ENCODE data around the gene WDR36. TPM values are rescaled to one million over a fixed set of nuclear protein-coding genes. Genes with fewer than 3 reads are reported as not detected.

WDR36 gene
- total RNA-seq, 2 experiments from 2014 or later: 22.0 to 22.4 TPM

- intact Hi-C loops (cut with DNase I, micrococcal nuclease): no loop called here
- no peak overlapping the region for H3K27ac Mint-ChIP-seq
- H3K4me1 Mint-ChIP-seq (ENCODE audit: low read depth): no peaks in the 10 kb centered on the region
- H3K4me3 ChIP-seq (ENCODE audit: low read length): no peak overlapping the region
- H3K9me3 Mint-ChIP-seq: no peaks in the 10 kb centered on the region
- POLR2A ChIA-PET: no interaction called here
- no peaks in the 10 kb centered on the region for H3K36me3 Mint-ChIP-seq (ENCODE audit: low read depth)
- no peak for ATAC-seq (ENCODE audit: poor library complexity)
- no peak overlapping the region for H3K27ac ChIP-seq (ENCODE audit: low read depth in 1 of 2, low read length in 2 of 2)
- CTCF ChIA-PET: no interaction called here
- H3K4me1 ChIP-seq (ENCODE audit: insufficient read depth, low read length): no peaks in the 10 kb centered on the region
- H3K4me3 Mint-ChIP-seq: no peak overlapping the region
- H3K27me3 ChIP-seq (ENCODE audit: control insufficient read depth in 1 of 2, insufficient read depth in 2 of 2, low read length in 2 of 2): no peaks in the 10 kb centered on the region
- H3K27me3 Mint-ChIP-seq: no peaks in the 10 kb centered on the region
- DNase-seq: no peak
- no peaks in the 10 kb centered on the region for H3K36me3 ChIP-seq (ENCODE audit: insufficient read depth, low read length)
- TF ChIP-seq CTCF (IDR thresholded peaks at IDR 0.05): no peak
- H3K9me3 ChIP-seq (ENCODE audit: control insufficient read depth in 1 of 2, insufficient read depth in 1 of 2, low read length in 2 of 2): no peaks in the 10 kb centered on the region
These were observed 53.9 kb downstream of the WDR36 start for GRCh38 chr5:111146053-111146452.

DNA sequence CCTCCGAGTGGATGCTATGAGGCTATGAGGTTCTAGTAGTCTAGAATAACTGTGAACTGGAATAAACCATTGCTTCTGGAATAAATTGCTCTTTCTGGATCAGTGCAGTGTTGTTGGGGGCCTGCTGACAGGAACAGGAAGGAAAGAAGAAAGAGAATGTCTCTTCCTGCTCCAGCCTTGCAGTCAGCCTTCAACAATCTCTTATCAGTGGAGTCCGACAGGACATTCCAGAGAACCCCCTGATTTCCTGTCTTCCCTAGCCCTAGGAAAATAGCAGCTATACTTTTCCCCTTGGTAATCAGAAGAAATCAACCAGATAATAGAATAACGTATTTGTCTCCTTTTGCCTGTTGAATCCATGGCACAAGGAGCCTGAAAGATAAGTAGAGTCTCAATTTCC, 55.4 kb downstream of the WDR36 start:
- no peak overlapping the region for H3K27ac ChIP-seq (ENCODE audit: low read depth in 1 of 2, low read length in 2 of 2)
- POLR2A ChIA-PET: no interaction called here
- TF ChIP-seq CTCF (IDR thresholded peaks at IDR 0.05): no peak
- no peaks in the 10 kb centered on the region for H3K36me3 ChIP-seq (ENCODE audit: insufficient read depth, low read length)
- no peaks in the 10 kb centered on the region for H3K27me3 ChIP-seq (ENCODE audit: control insufficient read depth in 1 of 2, insufficient read depth in 2 of 2, low read length in 2 of 2)
- DNase-seq (no peak), ATAC-seq (ENCODE audit: poor library complexity) (no peak)
- intact Hi-C loops (cut with DNase I, micrococcal nuclease): no loop called here
- CTCF ChIA-PET: no interaction called here
- no peaks in the 10 kb centered on the region for H3K4me1 ChIP-seq (ENCODE audit: insufficient read depth, low read length)
- no peaks in the 10 kb centered on the region for H3K9me3 ChIP-seq (ENCODE audit: control insufficient read depth in 1 of 2, insufficient read depth in 1 of 2, low read length in 2 of 2)
- Mint-ChIP-seq H3K36me3 (ENCODE audit: low read depth) (no peaks in the 10 kb centered on the region), H3K27ac (no peak overlapping the region), H3K4me3 (no peak overlapping the region), H3K27me3 (no peaks in the 10 kb centered on the region), H3K4me1 (ENCODE audit: low read depth) (no peaks in the 10 kb centered on the region), H3K9me3 (no peaks in the 10 kb centered on the region)
- H3K4me3 ChIP-seq (ENCODE audit: low read length): no peak overlapping the region

GRCh38 chr5:111151998-111152397, 59.9 kb downstream of the WDR36 start:
- Histone ChIP-seq H3K4me1 (ENCODE audit: insufficient read depth, low read length) (no peaks in the 10 kb centered on the region), H3K36me3 (ENCODE audit: insufficient read depth, low read length) (no peaks in the 10 kb centered on the region), H3K27me3 (ENCODE audit: control insufficient read depth in 1 of 2, insufficient read depth in 2 of 2, low read length in 2 of 2) (no peaks in the 10 kb centered on the region), H3K27ac (ENCODE audit: low read depth in 1 of 2, low read length in 2 of 2) (no peak overlapping the region), H3K9me3 (ENCODE audit: control insufficient read depth in 1 of 2, insufficient read depth in 1 of 2, low read length in 2 of 2) (no peaks in the 10 kb centered on the region), H3K4me3 (ENCODE audit: low read length) (no peak overlapping the region)
- Mint-ChIP-seq H3K9me3 (no peaks in the 10 kb centered on the region), H3K27me3 (no peaks in the 10 kb centered on the region), H3K27ac (no peak overlapping the region), H3K4me1 (ENCODE audit: low read depth) (no peaks in the 10 kb centered on the region), H3K4me3 (no peak overlapping the region), H3K36me3 (ENCODE audit: low read depth) (no peaks in the 10 kb centered on the region)
- no peak for ATAC-seq (ENCODE audit: poor library complexity)
- no peak for TF ChIP-seq CTCF (IDR thresholded peaks at IDR 0.05)
- intact Hi-C loops (cut with DNase I, micrococcal nuclease): loop anchor here in 1 of 2 experiments (10.0 kb wide), 1 partner anchor 233 kb away; no protein-coding TSS in a partner anchor
- CTCF ChIA-PET: no interaction called here
- POLR2A ChIA-PET: no interaction called here
- DNase-seq: no peak
